HepG2 (cell line): ENCODE data around the gene LCLAT1. TPM values are rescaled to one million over a fixed set of nuclear protein-coding genes. Genes with fewer than 3 reads are reported as not detected.
A peak's percentile ranks its signal among the peaks of the same experiment; 100 is the strongest.
"Not testable (repeated sequence)": the region's sequence is repeated elsewhere in the genome, so short reads cannot be mapped to it uniquely, and the experiment has no call there.

ENCODE experiments used
- ATAC-seq: fragments of 200-7000 bp; cut with Tn5 transposase; 3 replicates; pipeline ENCODE4 v1.9.1; 2020; ENCODE audit warnings: mild to moderate bottlenecking, moderate library complexity
- BruUV-seq: library from RNA; stranded (reverse); fragments of 400-500 nt; replicated peaks from 2 replicates; lab custom pipeline; 2021; lab: Mats Ljungman, UMichigan
- CTCF ChIA-PET: fragments of 300-600 bp; formaldehyde crosslinking; extraction: SDS; loops from one replicate; lab custom pipeline; 2021; ENCODE audit warnings: low total read pairs, inconsistent platforms, low intra/inter-chr PET ratio; lab: Yijun Ruan, JAX
- POLR2A ChIA-PET: fragments of 350-600 bp; sonication (Branson Sonifier 250); formaldehyde crosslinking; loops from one replicate; lab custom pipeline; 2020; ENCODE audit warnings: antibody characterized with exemption, inconsistent platforms; lab: Yijun Ruan, JAX
- DNase-seq: peaks from one replicate; pipeline ENCODE4 v3.0.0-alpha.2; 2015; ENCODE audit warnings: low spot score
- FAIRE-seq: peaks from 3 replicates; lab custom pipeline; 2011; peaks lifted over from hg19 to GRCh38; lab: Jason Lieb, UNC
- H2AFZ ChIP-seq: one replicate; pipeline ENCODE4 v1.6.1; 2011; ENCODE audit warnings: low read length, inconsistent platforms
- H3K27ac ChIP-seq: fragments of 300-600 bp; 3 replicates; pipeline ENCODE4 v1.8.0; 2011; ENCODE audit warnings: mixed run types, mild to moderate bottlenecking, mixed read lengths, low read length, inconsistent platforms; ENCODE audit not compliant: insufficient read depth; ENCODE audit errors: extremely low read length
- H3K27me3 ChIP-seq, 2 experiments: fragments of 200-600 bp in 1 of 2; 2 replicates in 1 of 2; 3 replicates in 1 of 2; pipeline versions ENCODE4 v1.6.0 to v1.8.0; 2011; ENCODE audit warnings: low read length in 2 of 2, mild to moderate bottlenecking in 2 of 2, moderate library complexity in 2 of 2, inconsistent platforms in 1 of 2; ENCODE audit not compliant: insufficient read depth in 2 of 2, control insufficient read depth in 1 of 2
- H3K36me3 ChIP-seq, 2 experiments: fragments of 200-600 bp in 1 of 2; replicated peaks in 1 of 2; 2 replicates in 1 of 2; 3 replicates in 1 of 2; pipeline versions ENCODE4 v1.5.1 to v1.8.0; 2011; ENCODE audit warnings: low read length in 2 of 2, inconsistent platforms in 1 of 2; ENCODE audit not compliant: insufficient read depth in 2 of 2, control insufficient read depth in 1 of 2
- H3K4me1 ChIP-seq: 2 replicates; pipeline ENCODE4 v1.5.1; 2012; ENCODE audit warnings: low read length, inconsistent platforms; ENCODE audit not compliant: insufficient read depth
- H3K4me2 ChIP-seq: 2 replicates; pipeline ENCODE4 v1.6.0; 2011; ENCODE audit warnings: low read depth, low read length, inconsistent platforms
- H3K4me3 ChIP-seq, 3 experiments: fragments of 200-600 bp in 1 of 3; sonication (generic), shearing (Covaris generic) in 1 of 3; replicated peaks in 1 of 3; 2 replicates each; pipeline ENCODE4 v1.5.1; 2011 to 2016; ENCODE audit warnings: low read length in 3 of 3, inconsistent platforms in 2 of 3, low read depth in 2 of 3, mild to moderate bottlenecking in 2 of 3, control low read depth in 1 of 3, mixed read lengths in 1 of 3; ENCODE audit not compliant: insufficient read depth in 1 of 3
- H3K79me2 ChIP-seq: one replicate; pipeline ENCODE4 v1.6.1; 2011; ENCODE audit warnings: low read length, inconsistent platforms; ENCODE audit not compliant: insufficient read depth
- H3K9ac ChIP-seq: 2 replicates; pipeline ENCODE4 v1.6.0; 2011; ENCODE audit warnings: mild to moderate bottlenecking, low read depth, low read length, inconsistent platforms; ENCODE audit not compliant: insufficient read depth
- H3K9me3 ChIP-seq: 2 replicates; pipeline ENCODE4 v1.5.1; 2012; ENCODE audit warnings: mild to moderate bottlenecking, low read length
- H4K20me1 ChIP-seq: 2 replicates; pipeline ENCODE4 v1.6.0; 2011; ENCODE audit warnings: inconsistent platforms, mild to moderate bottlenecking, low read length, moderate library complexity; ENCODE audit not compliant: insufficient read depth
- FLYWCH1 ChIP-seq: sonication (generic); formaldehyde crosslinking; IDR thresholded peaks from 2 replicates; pipeline ENCODE4 v1.8.1; 2023; ENCODE audit warnings: mild to moderate bottlenecking, missing genetic modification reagents
- ISL2 ChIP-seq: sonication (generic); formaldehyde crosslinking; IDR thresholded peaks from 2 replicates; pipeline ENCODE4 v1.5.0; 2020; ENCODE audit warnings: missing genetic modification reagents
- MIER2 ChIP-seq: IDR thresholded peaks from 2 replicates; pipeline ENCODE4 v1.6.1; 2016; ENCODE audit warnings: missing biosample characterization, missing genetic modification reagents
- MTF1 ChIP-seq: sonication (generic); formaldehyde crosslinking; IDR thresholded peaks from 2 replicates; pipeline ENCODE4 v1.5.0; 2020; ENCODE audit warnings: missing genetic modification reagents
- ZNF333 ChIP-seq: sonication (generic); formaldehyde crosslinking; IDR thresholded peaks from 2 replicates; pipeline ENCODE4 v1.4.0; 2020; ENCODE audit warnings: mild to moderate bottlenecking, missing genetic modification reagents, borderline replicate concordance
- WGBS: methylation state at CpG from one replicate; pipeline ENCODE4 v1.1.6; 2017; ENCODE audit warnings: low lambda C conversion rate; 5-methylcytosine and 5-hydroxymethylcytosine counted together
- in situ Hi-C: cut with HindIII; loops from 2 replicates; pipeline ENCODE4 v1.10.0; 2017; ENCODE audit warnings: low pct_unique_long_range_greater_than_20kb; ENCODE audit not compliant: extremely low pct_ligation_motif_present
- intact Hi-C: fragments of 100-400 bp; cut with micrococcal nuclease; formaldehyde crosslinking; loops from one replicate; pipeline ENCODE4 v1.10.0; 2022; ENCODE audit not compliant: unreplicated experiment
- polyA plus RNA-seq, 8 experiments: library from polyadenylated mRNA; depleted of rRNA in 3 of 8; stranded (reverse) in 7 of 8; unstranded in 1 of 8; fragments of >200 nt; fragmentation: Illumina TruSeq in 4 of 8; extraction: Trizol in 4 of 8; gene quantifications; 2 replicates each; pipeline versions ENCODE4 v1.2.1 to v1.2.3, GENCODE V29; 2011 to 2016; ENCODE audit warnings: low read depth in 4 of 8, missing spikeins in 1 of 8, mixed read lengths in 1 of 8; ENCODE audit not compliant: insufficient read depth in 1 of 8
- total RNA-seq, 5 experiments: library from RNA; depleted of rRNA; stranded (reverse); fragments of >200 nt; fragmentation: Illumina TruSeq; extraction: Trizol; gene quantifications; 2 replicates each; pipeline ENCODE4 v1.2.3, GENCODE V29; 2016; ENCODE audit warnings: low read depth in 1 of 5
- TF ChIP-seq, protein P1 (sequence below): sonication (generic); formaldehyde crosslinking; IDR thresholded peaks from 2 replicates; pipeline ENCODE4 v1.9.0; 2021; ENCODE audit warnings: missing genetic modification reagents, borderline replicate concordance

Gene LCLAT1
- total and polyA plus RNA-seq, 2 of the 13 experiments (the other 11 are each of a cell fraction or from before 2014, with no cell fraction given): 18.0 to 28.0 TPM

GRCh38 chr2:30641765-30642345 is 194.8 kb downstream of the LCLAT1 start (continued):
- TF ChIP-seq MTF1 (CRISPR knock-in tag): no peak
- TF ChIP-seq ISL2 (CRISPR knock-in tag): no peak
- no peak for TF ChIP-seq FLYWCH1 (CRISPR knock-in tag)
- TF ChIP-seq MIER2 (CRISPR knock-in tag): no peak
- TF ChIP-seq, protein P1, sequence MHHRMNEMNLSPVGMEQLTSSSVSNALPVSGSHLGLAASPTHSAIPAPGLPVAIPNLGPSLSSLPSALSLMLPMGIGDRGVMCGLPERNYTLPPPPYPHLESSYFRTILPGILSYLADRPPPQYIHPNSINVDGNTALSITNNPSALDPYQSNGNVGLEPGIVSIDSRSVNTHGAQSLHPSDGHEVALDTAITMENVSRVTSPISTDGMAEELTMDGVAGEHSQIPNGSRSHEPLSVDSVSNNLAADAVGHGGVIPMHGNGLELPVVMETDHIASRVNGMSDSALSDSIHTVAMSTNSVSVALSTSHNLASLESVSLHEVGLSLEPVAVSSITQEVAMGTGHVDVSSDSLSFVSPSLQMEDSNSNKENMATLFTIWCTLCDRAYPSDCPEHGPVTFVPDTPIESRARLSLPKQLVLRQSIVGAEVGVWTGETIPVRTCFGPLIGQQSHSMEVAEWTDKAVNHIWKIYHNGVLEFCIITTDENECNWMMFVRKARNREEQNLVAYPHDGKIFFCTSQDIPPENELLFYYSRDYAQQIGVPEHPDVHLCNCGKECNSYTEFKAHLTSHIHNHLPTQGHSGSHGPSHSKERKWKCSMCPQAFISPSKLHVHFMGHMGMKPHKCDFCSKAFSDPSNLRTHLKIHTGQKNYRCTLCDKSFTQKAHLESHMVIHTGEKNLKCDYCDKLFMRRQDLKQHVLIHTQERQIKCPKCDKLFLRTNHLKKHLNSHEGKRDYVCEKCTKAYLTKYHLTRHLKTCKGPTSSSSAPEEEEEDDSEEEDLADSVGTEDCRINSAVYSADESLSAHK (CRISPR knock-in tag): no peak
- no peak for TF ChIP-seq ZNF333 (CRISPR knock-in tag)

DNA sequence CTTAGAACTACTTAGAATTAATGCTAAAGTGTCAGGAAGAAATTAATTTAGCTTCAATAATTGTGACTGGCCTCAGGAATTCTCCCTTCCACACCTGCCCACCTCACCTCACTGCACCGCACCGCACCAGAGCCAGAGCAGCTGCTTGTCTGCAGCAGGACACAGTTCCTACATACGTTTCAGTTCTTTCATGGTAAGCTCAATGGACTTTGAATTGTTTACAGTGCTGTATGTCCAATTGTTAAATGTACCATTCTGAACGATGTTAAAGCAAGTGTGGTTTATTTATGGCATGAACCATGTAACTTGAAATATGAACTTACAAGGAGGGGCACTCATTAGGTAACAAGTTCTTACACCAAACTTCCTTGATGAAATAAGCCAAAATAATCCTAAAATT is 196.0 kb downstream of the LCLAT1 start:
- H3K27me3 ChIP-seq, POLR2A ChIA-PET, H3K27ac ChIP-seq, in situ Hi-C loops, H3K4me1 ChIP-seq, H2AFZ ChIP-seq, BruUV-seq, H3K4me3 ChIP-seq, H3K9me3 ChIP-seq, H3K4me2 ChIP-seq, intact Hi-C loops, DNase-seq, H4K20me1 ChIP-seq, H3K79me2 ChIP-seq, H3K9ac ChIP-seq, CTCF ChIA-PET: not testable (repeated sequence)
- peaks cover 0 to 16% of the 10 kb centered on the region in 2 experiments; a peak in 2 of 5 replicates for H3K36me3 ChIP-seq
- ATAC-seq (peak; percentile 66), FAIRE-seq (peak; percentile 68)
- WGBS: no CpG with 5 or more reads among the region's 4 CpGs
